GM18858 (cell line): ENCODE data around the gene GNG12.
"Not testable (repeated sequence)": the region's sequence is repeated elsewhere in the genome, so short reads cannot be mapped to it uniquely, and the experiment has no call there.

ENCODE experiments used
- ATAC-seq: cut with Tn5 transposase; IDR thresholded peaks from one replicate; pipeline ENCODE4 v1.9.1; 2021; ENCODE audit not compliant: unreplicated experiment

Gene GNG12

GRCh38 chr1:67735206-67735605, 98.1 kb downstream of the GNG12 start:
- no peak for ATAC-seq

DNA sequence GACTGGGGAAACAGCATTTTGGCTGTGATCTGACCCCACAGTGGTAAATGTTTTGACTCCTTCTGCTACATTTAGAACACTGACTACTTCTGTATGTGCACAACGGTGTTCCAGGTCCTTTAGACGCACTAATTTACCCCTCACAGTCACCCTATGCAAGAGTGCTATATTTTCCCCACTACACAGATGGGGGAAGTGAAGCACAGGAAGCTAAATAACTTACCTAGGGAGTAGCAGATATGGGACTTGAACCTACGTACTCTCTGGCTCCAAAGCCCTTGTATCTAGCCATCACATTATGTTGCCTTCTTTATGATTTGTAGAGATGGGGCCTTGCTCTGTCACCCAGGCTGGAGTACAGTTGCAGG, 99.0 kb downstream of the GNG12 start:
- ATAC-seq = no peak

GRCh38 chr1:67733681-67734322, 99.5 kb downstream of the GNG12 start:
- ATAC-seq = no peak

- ATAC-seq = peak; percentile 42
Measured at GRCh38 chr1:67732750-67733151, 100.5 kb downstream of the GNG12 start.

DNA sequence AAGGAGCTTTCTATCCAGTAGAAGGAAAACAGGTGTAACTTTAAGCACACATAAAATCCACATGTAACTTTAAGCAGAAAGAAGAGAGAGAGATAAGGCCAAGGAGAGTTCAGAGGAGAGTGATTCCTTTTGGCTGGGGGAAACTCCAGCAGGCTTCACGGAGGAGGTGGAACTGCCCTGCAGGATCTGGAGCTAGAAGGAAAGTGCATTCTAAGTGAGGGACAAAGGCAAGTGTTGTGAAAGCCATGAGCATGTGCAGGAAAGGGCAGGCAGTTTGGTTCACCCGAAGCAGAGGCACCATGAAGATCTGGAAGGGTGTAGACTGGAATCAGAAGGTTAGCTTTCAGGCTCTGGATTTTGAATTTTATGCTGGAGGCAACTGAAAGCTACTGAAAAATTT, 101.9 kb downstream of the GNG12 start:
- no peak for ATAC-seq

DNA sequence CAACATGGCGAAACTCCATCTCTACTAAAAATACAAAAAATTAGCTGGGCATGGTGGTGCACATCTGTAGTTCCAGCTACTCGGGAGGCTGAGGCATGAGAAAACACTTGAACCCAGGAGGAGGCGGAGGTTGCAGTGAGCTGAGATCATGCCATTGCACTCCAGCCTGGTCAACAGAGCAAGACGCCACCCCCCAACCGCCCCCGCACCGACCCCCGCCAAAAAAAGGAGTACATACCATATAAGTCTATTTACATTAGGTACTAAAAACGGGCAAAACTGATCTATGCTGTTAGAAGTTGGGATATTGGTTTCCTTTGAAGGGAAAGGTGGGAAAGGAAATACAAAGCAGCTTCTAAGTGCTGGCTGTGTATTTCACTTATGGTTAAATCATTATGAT, 103.0 kb downstream of the GNG12 start:
- ATAC-seq = not testable (repeated sequence)

GRCh38 chr1:67729872-67730271, 103.4 kb downstream of the GNG12 start:
- peak; percentile 34 for ATAC-seq

GRCh38 chr1:67726224-67726623, 107.0 kb downstream of the GNG12 start:
- no peak for ATAC-seq

DNA sequence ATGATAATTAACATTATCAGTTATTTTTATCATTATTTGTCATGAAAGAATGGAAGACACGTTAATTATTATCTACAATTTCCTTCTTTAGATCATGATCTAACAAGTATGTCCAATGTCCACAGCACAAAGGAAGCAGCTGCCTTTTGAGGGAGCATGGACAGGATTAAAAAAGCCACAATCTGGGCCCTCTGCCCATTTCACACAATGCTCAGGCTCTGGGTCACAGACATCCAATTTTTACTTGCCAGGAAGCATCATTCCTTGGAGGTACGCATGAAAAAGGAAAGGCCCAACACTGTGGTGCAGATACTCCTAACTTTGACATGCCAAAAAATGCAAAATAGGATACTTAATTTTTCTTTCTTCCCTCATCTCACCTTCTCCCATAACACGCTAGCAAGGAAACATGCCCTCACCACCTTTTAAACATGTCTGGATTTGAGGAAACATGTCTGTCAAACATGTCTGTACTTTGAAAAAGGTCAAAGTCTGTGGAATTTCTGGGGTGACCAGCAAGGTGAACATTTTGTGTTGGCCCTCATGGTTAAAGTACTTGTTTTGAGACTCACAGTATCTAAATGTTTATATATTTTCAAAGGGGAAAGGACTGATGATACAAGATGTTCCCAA, 108.2 kb downstream of the GNG12 start:
- no peak for ATAC-seq

DNA sequence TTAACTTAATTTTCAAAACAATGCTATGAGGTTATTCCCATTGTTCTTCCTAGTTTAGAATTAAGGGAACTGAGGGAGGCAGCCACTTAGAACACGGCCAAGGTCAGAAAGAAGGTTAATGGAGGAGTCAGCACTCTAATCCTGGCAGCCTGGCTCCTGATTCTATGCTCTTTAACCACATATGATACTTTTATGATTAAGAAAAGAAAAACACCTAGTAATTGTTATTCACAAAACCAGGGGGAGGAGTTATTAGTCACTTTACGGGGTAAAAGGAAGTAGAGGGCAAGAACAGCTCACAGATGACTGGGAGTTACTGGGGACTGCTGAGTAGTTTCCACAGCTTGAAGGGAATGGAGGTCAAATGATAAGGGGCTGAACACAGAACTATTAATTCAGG, 109.6 kb downstream of the GNG12 start:
- ATAC-seq = peak; percentile 86

DNA sequence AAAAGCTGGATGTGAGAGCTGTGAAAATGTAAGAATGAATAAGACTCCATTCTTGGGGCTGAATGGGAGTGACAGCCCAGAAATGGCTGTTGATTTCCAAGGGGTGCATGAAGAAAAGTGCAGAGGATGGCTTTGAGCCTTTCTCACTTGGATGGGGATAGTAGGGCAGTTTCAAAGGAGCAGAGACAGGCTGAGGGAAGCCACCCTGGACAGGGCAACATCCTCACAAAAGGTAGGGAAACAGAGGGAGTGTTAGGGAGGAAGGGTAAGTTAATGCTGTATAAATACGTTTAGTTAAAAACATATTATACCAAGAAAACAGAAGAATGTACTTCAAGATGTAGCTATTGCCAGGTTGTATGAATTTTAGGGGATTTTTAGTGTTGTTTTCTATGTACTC, 110.1 kb downstream of the GNG12 start:
- ATAC-seq = no peak

DNA sequence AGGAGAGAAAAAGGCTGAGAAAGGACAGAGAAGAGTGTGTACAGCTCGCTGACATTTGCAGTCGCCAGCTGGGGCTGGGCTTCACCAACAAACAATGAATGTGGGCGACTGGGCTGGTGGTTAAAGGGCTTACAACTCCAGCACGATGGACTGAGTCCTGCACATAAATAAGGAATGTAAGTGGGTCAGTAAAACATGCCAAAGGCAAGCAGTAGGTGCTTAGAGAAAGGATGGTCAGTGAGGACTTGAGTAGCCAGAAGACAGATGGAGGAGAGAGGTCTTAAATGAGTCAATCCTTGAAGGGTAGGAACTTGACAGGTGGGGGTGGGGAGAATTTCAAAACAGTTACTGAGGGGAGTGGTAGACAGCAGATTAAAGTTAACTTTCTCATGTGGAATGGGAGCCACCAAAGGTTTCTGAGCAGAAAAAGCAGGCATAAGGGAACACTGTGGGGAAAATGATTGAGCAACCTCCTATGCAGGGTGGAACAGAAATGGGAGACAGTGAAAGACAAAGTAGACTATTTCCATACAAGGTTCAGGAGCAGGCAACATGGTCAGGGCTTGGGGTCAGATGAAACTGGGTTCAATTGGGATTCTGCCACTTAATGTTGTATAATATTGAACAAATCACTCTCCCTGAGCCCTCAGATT, 110.8 kb downstream of the GNG12 start:
- ATAC-seq = no peak

DNA sequence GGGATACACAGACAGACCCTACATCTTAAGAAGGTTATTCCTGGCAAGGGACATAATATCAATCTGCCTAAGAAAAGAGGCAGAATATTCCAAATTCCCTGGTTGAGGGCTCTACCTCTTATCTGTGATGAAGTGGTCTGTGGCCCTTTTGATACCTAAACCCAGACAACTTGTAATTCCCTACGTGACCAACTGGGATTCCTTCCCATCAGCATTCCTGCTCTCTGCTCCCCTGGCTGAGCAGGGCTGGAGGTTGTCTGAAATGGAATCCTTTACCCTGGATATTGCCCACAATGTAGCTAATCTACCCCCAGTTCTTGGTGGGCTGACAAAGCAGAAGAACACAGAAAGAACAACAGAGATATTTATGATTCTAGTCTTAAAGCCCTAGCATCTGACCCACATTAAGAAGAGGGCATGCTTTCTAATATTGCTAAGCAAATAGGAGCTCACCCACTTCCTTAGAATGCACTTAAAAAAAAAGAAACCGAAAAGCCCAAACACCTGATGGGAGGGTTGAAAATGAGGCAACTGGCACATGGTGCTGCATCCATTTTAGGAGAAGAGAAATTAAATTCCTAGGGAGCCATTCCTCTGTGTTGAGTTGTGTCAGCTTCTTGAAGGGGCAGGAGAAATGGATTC, 111.5 kb downstream of the GNG12 start:
- no peak for ATAC-seq

GRCh38 chr1:67721112-67721511, 112.2 kb downstream of the GNG12 start:
- no peak for ATAC-seq

DNA sequence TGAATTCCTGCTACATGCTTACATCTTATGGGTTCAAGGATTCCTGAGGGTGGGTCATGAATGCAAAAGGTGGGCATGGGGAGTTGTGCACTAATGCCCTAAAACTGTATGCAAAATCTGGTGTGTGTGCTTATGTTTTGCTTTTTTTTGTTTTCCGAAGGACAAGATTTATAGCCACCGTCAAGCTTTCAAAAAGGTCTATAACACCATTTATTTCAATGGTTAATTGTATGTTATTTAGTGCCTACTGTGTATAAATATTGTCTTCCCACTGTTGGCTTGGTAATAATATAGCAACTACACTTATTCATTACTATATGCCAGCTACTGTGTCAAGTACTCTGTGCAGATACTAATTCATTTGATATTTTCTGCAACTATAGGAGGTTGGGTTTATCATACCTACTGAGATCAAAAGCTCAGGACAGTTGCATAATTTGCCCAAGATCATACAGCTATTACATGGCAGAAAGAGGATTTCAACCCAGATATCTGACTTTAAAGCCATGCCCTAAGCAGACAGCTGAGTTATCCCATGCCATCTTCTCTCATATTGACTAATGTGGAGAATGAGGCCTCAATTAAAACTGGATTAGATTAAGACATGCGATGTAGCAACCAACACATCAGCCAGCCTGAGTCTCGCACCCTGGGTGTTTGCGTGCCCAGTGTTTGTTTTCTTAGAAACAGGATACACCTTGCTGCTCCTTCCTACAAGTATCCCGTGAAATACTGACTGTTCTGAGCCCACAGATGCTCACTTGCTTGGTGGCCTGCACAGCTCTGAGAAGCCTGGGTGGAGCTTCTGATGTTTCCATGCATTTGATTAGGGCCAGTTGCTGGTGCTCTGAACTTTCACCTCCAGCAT, 113.7 kb downstream of the GNG12 start:
- ATAC-seq = no peak

GRCh38 chr1:67717876-67718275, 115.4 kb downstream of the GNG12 start:
- ATAC-seq = no peak

- no peak for ATAC-seq
Measured at GRCh38 chr1:67716800-67717199, 116.5 kb downstream of the GNG12 start.

DNA sequence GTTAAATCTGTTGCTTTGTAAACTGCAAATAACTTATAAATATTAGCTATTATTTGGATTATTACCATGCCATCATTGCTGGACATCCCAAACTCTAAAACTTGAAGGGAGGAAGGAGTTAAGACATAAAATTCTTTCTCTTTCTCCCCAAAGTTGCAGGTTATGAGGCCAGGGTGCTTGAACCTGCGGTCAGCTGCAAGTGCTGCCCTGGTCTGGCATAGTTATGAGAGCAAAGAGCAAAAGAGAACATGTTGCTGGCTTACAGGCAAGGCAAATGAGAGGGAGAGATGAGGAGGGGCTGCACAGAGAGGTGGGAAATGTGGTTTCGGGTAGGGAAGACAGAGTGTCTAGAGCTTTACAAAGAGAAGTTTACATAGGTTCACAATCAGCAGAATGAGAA, 117.4 kb downstream of the GNG12 start:
- no peak for ATAC-seq

- ATAC-seq = no peak
Measured at GRCh38 chr1:67713057-67713846, 120.0 kb downstream of the GNG12 start.

GRCh38 chr1:67711855-67712212, 121.4 kb downstream of the GNG12 start:
- ATAC-seq = no peak
